ENCODE results near the gene DYNC1I1. TPM values are rescaled to one million over a fixed set of nuclear protein-coding genes. Genes with fewer than 3 reads are reported as not detected.

The DYNC1I1 gene
- total and polyA plus RNA-seq, 2 experiments from 2014 or later: 1.4 to 4.1 TPM

GRCh38 chr7:96069401-96069800, 297.0 kb downstream of the DYNC1I1 start:
- H3K4me2 ChIP-seq: no peak overlapping the region
- H3K4me3 ChIP-seq: no peak overlapping the region
- Mint-ChIP-seq H3K9me3 (no peaks in the 10 kb centered on the region), H3K4me3 (no peak overlapping the region), H3K36me3 (ENCODE audit: low read depth) (no peaks in the 10 kb centered on the region), H3K27me3 (ENCODE audit: insufficient read depth, low read depth, poor library complexity) (no peaks in the 10 kb centered on the region), H3K4me1 (peaks cover 16% of the 10 kb centered on the region; the same call in 2 of the 3 replicates), H3K27ac (no peak overlapping the region)
- ATAC-seq (no peak), DNase-seq (ENCODE audit: low spot score) (no peak)
- TF ChIP-seq ZNF114 (CRISPR knock-in tag; IDR thresholded peaks at IDR 0.05) (no peak), EZH2phosphoT487 (IDR thresholded peaks at IDR 0.05; ENCODE audit: unreplicated experiment) (no peak), EZH2 (IDR thresholded peaks at IDR 0.05; ENCODE audit: low read depth, unreplicated experiment) (no peak), POLR2AphosphoS5 (IDR thresholded peaks at IDR 0.05; ENCODE audit: low read depth) (no peak), STAT1 (IDR thresholded peaks at IDR 0.05; ENCODE audit: unreplicated experiment) (no peak), CTCF (conservative IDR thresholded peaks at IDR 0.05; ENCODE audit: low read depth in 2 of 2) (no peak), JUNB (IDR thresholded peaks at IDR 0.05; ENCODE audit: unreplicated experiment) (no peak)
- no peaks in the 10 kb centered on the region for H3K27me3 ChIP-seq (ENCODE audit: insufficient read depth)
- no peak overlapping the region for H3K27ac ChIP-seq (ENCODE audit: low read depth)
- H3K9me2 ChIP-seq (ENCODE audit: insufficient read depth): no peaks in the 10 kb centered on the region
- H2AFZ ChIP-seq: no peak overlapping the region
- no peaks in the 10 kb centered on the region for H4K20me1 ChIP-seq (replicated peaks; ENCODE audit: insufficient read depth)
- no peaks in the 10 kb centered on the region for H3K79me2 ChIP-seq (replicated peaks; ENCODE audit: insufficient read depth)
- no peaks in the 10 kb centered on the region for H3F3A ChIP-seq (replicated peaks; ENCODE audit: low read depth)
- H3K4me1 ChIP-seq (ENCODE audit: insufficient read depth): peaks cover 23% of the 10 kb centered on the region
- H3K36me3 ChIP-seq (ENCODE audit: insufficient read depth): no peaks in the 10 kb centered on the region

- Histone ChIP-seq H2AFZ (no peak overlapping the region), H3K27me3 (ENCODE audit: insufficient read depth) (peaks cover 27% of the 10 kb centered on the region), H3K4me2 (peak overlapping the region; percentile 92; the same call in 1 of the 2 replicates), H3K27ac (ENCODE audit: low read depth) (no peak overlapping the region), H3K4me1 (ENCODE audit: insufficient read depth) (0 out of 2 replicates have a peak, but pooled peaks cover 4% of the 10 kb centered on the region), H3F3A (replicated peaks; ENCODE audit: low read depth) (no peaks in the 10 kb centered on the region), H3K4me3 (no peak overlapping the region), H3K9me2 (ENCODE audit: insufficient read depth) (no peaks in the 10 kb centered on the region), H4K20me1 (replicated peaks; ENCODE audit: insufficient read depth) (no peaks in the 10 kb centered on the region), H3K36me3 (ENCODE audit: insufficient read depth) (no peaks in the 10 kb centered on the region), H3K79me2 (replicated peaks; ENCODE audit: insufficient read depth) (no peaks in the 10 kb centered on the region)
- ATAC-seq (no peak), DNase-seq (ENCODE audit: low spot score) (no peak)
- H3K4me3 Mint-ChIP-seq: no peak overlapping the region
- H3K27me3 Mint-ChIP-seq (ENCODE audit: insufficient read depth, low read depth, poor library complexity): peaks cover 16% of the 10 kb centered on the region
- H3K27ac Mint-ChIP-seq: no peak overlapping the region
- H3K9me3 Mint-ChIP-seq: no peaks in the 10 kb centered on the region
- H3K4me1 Mint-ChIP-seq: peaks cover 2% of the 10 kb centered on the region; the same call in 2 of the 3 replicates
- no peaks in the 10 kb centered on the region for H3K36me3 Mint-ChIP-seq (ENCODE audit: low read depth)
- TF ChIP-seq REST (IDR thresholded peaks at IDR 0.05; ENCODE audit: unreplicated experiment): no peak
- TF ChIP-seq STAT1 (IDR thresholded peaks at IDR 0.05; ENCODE audit: unreplicated experiment): no peak
- TF ChIP-seq ETS1 (IDR thresholded peaks at IDR 0.05): no peak
- no peak for TF ChIP-seq JUNB (IDR thresholded peaks at IDR 0.05; ENCODE audit: unreplicated experiment)
- TF ChIP-seq POLR2AphosphoS5 (IDR thresholded peaks at IDR 0.05; ENCODE audit: low read depth): no peak
- TF ChIP-seq NANOG (IDR thresholded peaks at IDR 0.05; ENCODE audit: borderline replicate concordance): no peak
- TF ChIP-seq ZNF114 (CRISPR knock-in tag; IDR thresholded peaks at IDR 0.05): no peak
- no peak for TF ChIP-seq CTCF (conservative IDR thresholded peaks at IDR 0.05; ENCODE audit: low read depth in 2 of 2)
Observed at GRCh38 chr7:96074871-96075270, 302.5 kb downstream of the DYNC1I1 start.

Data from GM23338 (cell line).